ENCODE results near the gene CCDC116.

Gene CCDC116

GRCh38 chr22:21679383-21679782, 46.8 kb downstream of the CCDC116 start:
- DNase-seq (ENCODE audit: low read depth in 3 of 3): no peak

- DNase-seq (ENCODE audit: low read depth in 3 of 3): no peak
Observed at GRCh38 chr22:21680830-21681565, 48.4 kb downstream of the CCDC116 start.

GRCh38 chr22:21681566-21682370, 49.2 kb downstream of the CCDC116 start:
- DNase-seq (ENCODE audit: low read depth in 3 of 3): peak in 1 of 3 experiments; percentile 12

- DNase-seq (ENCODE audit: low read depth in 3 of 3): no peak
Observed at GRCh38 chr22:21682385-21683175, 50.0 kb downstream of the CCDC116 start.

- DNase-seq (ENCODE audit: low read depth in 3 of 3): no peak
Observed at GRCh38 chr22:21683401-21683811, 50.8 kb downstream of the CCDC116 start.

- no peak for DNase-seq (ENCODE audit: low read depth in 3 of 3)
Observed at GRCh38 chr22:21684492-21685163, 52.1 kb downstream of the CCDC116 start.

- DNase-seq (ENCODE audit: low read depth in 3 of 3): no peak
Observed at GRCh38 chr22:21685164-21685513, 52.6 kb downstream of the CCDC116 start.

- DNase-seq (ENCODE audit: low read depth in 3 of 3): no peak
Observed at GRCh38 chr22:21686193-21686608, 53.6 kb downstream of the CCDC116 start.

All from stimulated activated CD4-positive, alpha-beta T cell treated with anti-CD3 and anti-CD28 coated beads, TNF-alpha, amount 100 ng/mL, for 24 hours (primary cell).